ENCODE measurements around the gene LMF1. TPM values are rescaled to one million over a fixed set of nuclear protein-coding genes. Genes with fewer than 3 reads are reported as not detected.

Gene LMF1
- total and polyA plus RNA-seq, 2 of the 8 experiments (the other 6 are each of a cell fraction or from before 2014, with no cell fraction given) = 3.5 to 9.1 TPM

GRCh38 chr16:995087-995486, 24.3 kb upstream of the LMF1 start:
- H2AK5ac ChIP-seq (ENCODE audit: low read depth, low read length) = no peak overlapping the region
- no peak overlapping the region for H4K8ac ChIP-seq (ENCODE audit: extremely low read depth, insufficient read depth, low read length)
- no peak overlapping the region for H3K9ac ChIP-seq (replicated peaks in 1 of 4; ENCODE audit: extremely low read depth in 1 of 4, low read depth in 3 of 4, low read length in 3 of 4)
- no peak overlapping the region for H4K5ac ChIP-seq (ENCODE audit: insufficient read length, low read depth, low read length)
- peaks cover 18 to 68% of the 10 kb centered on the region in 2 experiments for H3K9me3 ChIP-seq (ENCODE audit: insufficient read depth in 2 of 2, low read depth in 1 of 2, low read length in 1 of 2)
- no peak overlapping the region for H3K14ac ChIP-seq (ENCODE audit: insufficient read length)
- H3K4ac ChIP-seq (replicated peaks; ENCODE audit: insufficient read length, low read depth, low read length) = no peak overlapping the region
- H3K27ac ChIP-seq (ENCODE audit: low read depth, low read length) = no peak overlapping the region
- no peak overlapping the region for H2BK5ac ChIP-seq (ENCODE audit: low read depth, low read length)
- H4K20me1 ChIP-seq (replicated peaks in 1 of 2; ENCODE audit: control insufficient read depth in 1 of 2, insufficient read depth in 2 of 2, low read length in 2 of 2) = peaks cover 0 to 2% of the 10 kb centered on the region in 2 experiments
- no peak overlapping the region for H3K4me3 ChIP-seq (ENCODE audit: extremely low read depth in 1 of 4, insufficient read depth in 2 of 4, low read depth in 3 of 4, low read length in 4 of 4)
- peaks cover 10% of the 10 kb centered on the region; the same call in 1 of the 2 replicates for H3K23me2 ChIP-seq (ENCODE audit: low read depth, low read length)
- no peak overlapping the region for H2AFZ ChIP-seq (ENCODE audit: low read length)
- DNase-seq (ENCODE audit: low read depth in 1 of 2, low spot score in 2 of 2) (no peak), FAIRE-seq (no peak)
- no peak overlapping the region for H3K4me2 ChIP-seq (ENCODE audit: insufficient read depth in 1 of 2, low read depth in 2 of 2, low read length in 2 of 2)
- no peaks in the 10 kb centered on the region for H3K79me1 ChIP-seq (ENCODE audit: low read depth, low read length)
- H3K27me3 ChIP-seq (replicated peaks in 1 of 4; ENCODE audit: control insufficient read depth in 3 of 4, extremely low read depth in 1 of 4, insufficient read depth in 3 of 4, low read length in 3 of 4) = no peaks in the 10 kb centered on the region
- H2BK12ac ChIP-seq (ENCODE audit: low read depth, low read length) = no peak overlapping the region
- H3K4me1 ChIP-seq (replicated peaks in 1 of 4; ENCODE audit: control insufficient read depth in 3 of 4, insufficient read depth in 4 of 4, low read length in 3 of 4) = peaks cover 0 to 5% (median 0%) of the 10 kb centered on the region in 4 experiments; a peak in 1 of 7 replicates
- H2BK15ac ChIP-seq (ENCODE audit: low read length) = no peak overlapping the region
- no peak overlapping the region for H4K91ac ChIP-seq (replicated peaks; ENCODE audit: insufficient read length, low read length)
- 0 out of 2 replicates have a peak overlapping the region, but pooled peaks have one; percentile 48 for H2BK20ac ChIP-seq (ENCODE audit: low read length)
- no peak overlapping the region for H3K56ac ChIP-seq (replicated peaks; ENCODE audit: insufficient read length, low read depth, low read length)
- no peak overlapping the region for H3K18ac ChIP-seq (ENCODE audit: extremely low read depth, low read length)
- TF ChIP-seq KDM5A (IDR thresholded peaks at IDR 0.05; ENCODE audit: low read length) = no peak
- 0 out of 2 replicates have a peak, but pooled peaks have one; percentile 85 for TF ChIP-seq CBX5 (IDR thresholded peaks at IDR 0.05; ENCODE audit: low read depth, low read length)
- no peak overlapping the region for H3K23ac ChIP-seq (ENCODE audit: insufficient read length)
- H2BK120ac ChIP-seq (replicated peaks; ENCODE audit: low read depth, low read length) = no peak overlapping the region
- POLR2A ChIA-PET (ENCODE audit: partially characterized antibody) = no interaction called here
- no peaks in the 10 kb centered on the region for H3K36me3 ChIP-seq (ENCODE audit: control insufficient read depth in 2 of 4, insufficient read depth in 4 of 4, low read length in 3 of 4)
- CTCF ChIA-PET (ENCODE audit: partially characterized antibody) = interaction anchor here (0.9 kb wide), 1 partner anchor 66 kb away, joined by 3 read pairs; no protein-coding TSS in a partner anchor
- 76% methylated on average over 3 of the region's 3 CpGs; no CpG with 5 or more reads in 1 of the 2 experiments for WGBS, 2 experiments (ENCODE audit: extremely low coverage in 1 of 2, insufficient coverage in 1 of 2, insufficient read length in 1 of 2, insufficient replicate concordance in 2 of 2, low coverage in 1 of 2, low lambda C conversion rate in 2 of 2, missing lambda C conversion rate in 1 of 2)
- H3K79me2 ChIP-seq (ENCODE audit: control insufficient read depth in 1 of 2, insufficient read depth in 2 of 2, low read length in 2 of 2) = no peaks in the 10 kb centered on the region

All from H1 (cell line).